ENCODE results near the gene NCK1. TPM values are rescaled to one million over a fixed set of nuclear protein-coding genes. Genes with fewer than 3 reads are reported as not detected.

The NCK1 gene
- total and polyA plus RNA-seq, 10 of the 15 experiments (the other 5 are each of a cell fraction or from before 2014, with no cell fraction given): 15.6 to 33.4 (median 25.0) TPM

GRCh38 chr3:136979204-136979603 is 117.2 kb downstream of the NCK1 start:
- no peak for TF ChIP-seq KAT2A (conservative IDR thresholded peaks at IDR 0.05; ENCODE audit: control insufficient read depth, low read depth, low read length)
- no peak for TF ChIP-seq CEBPB (IDR thresholded peaks at IDR 0.05; ENCODE audit: borderline replicate concordance in 1 of 2, low read depth in 2 of 2, low read length in 2 of 2)
- TF ChIP-seq SUZ12 (IDR thresholded peaks at IDR 0.05; ENCODE audit: unreplicated experiment): no peak
- TF ChIP-seq KLF5 (IDR thresholded peaks at IDR 0.05; ENCODE audit: partially characterized antibody): no peak
- no peak for TF ChIP-seq ZZZ3 (IDR thresholded peaks at IDR 0.05; ENCODE audit: control insufficient read depth, insufficient read length, low read depth)
- TF ChIP-seq STAT3 (IDR thresholded peaks at IDR 0.05; ENCODE audit: low read depth, low read length): no peak
- no peak for TF ChIP-seq GATAD2B (conservative IDR thresholded peaks at IDR 0.05; ENCODE audit: low read depth)
- Histone ChIP-seq H3K27ac (ENCODE audit: control insufficient read depth, insufficient read depth) (no peak overlapping the region), H3K79me2 (ENCODE audit: control insufficient read depth, insufficient read depth, low read length) (no peaks in the 10 kb centered on the region), H3K4me2 (ENCODE audit: control insufficient read depth, insufficient read depth) (no peak overlapping the region), H4K20me1 (ENCODE audit: control insufficient read depth, insufficient read depth) (no peaks in the 10 kb centered on the region), H3K36me3 (ENCODE audit: control insufficient read depth in 2 of 2, insufficient read depth in 2 of 2, low read length in 1 of 2) (no peaks in the 10 kb centered on the region), H3K27me3 (replicated peaks in 1 of 2; ENCODE audit: control insufficient read depth in 2 of 2, insufficient read depth in 2 of 2, low read length in 1 of 2) (no peaks in the 10 kb centered on the region), H3K4me3 (no peak overlapping the region), H2AFZ (ENCODE audit: control insufficient read depth, low read depth, low read length) (no peak overlapping the region), H3K9me3 (replicated peaks; ENCODE audit: control insufficient read depth, insufficient read depth, low read length) (peaks cover 3% of the 10 kb centered on the region; the same call in 2 of the 3 replicates), H3K4me1 (ENCODE audit: control insufficient read depth, insufficient read depth, low read length) (no peaks in the 10 kb centered on the region), H3K9ac (ENCODE audit: control insufficient read depth, insufficient read depth, low read length) (no peak overlapping the region)
- no peak for ATAC-seq
- ChIA-PET POLR2A (interaction anchor here (0.5 kb wide), 1 partner anchor 210 kb away, joined by 3 read pairs; no protein-coding TSS in a partner anchor), RAD21 (ENCODE audit: unreplicated experiment) (no interaction called here), SMC1A (ENCODE audit: uncharacterized antibody, unreplicated experiment) (interaction anchor here (0.6 kb wide), 1 partner anchor 452 kb away, joined by 3 read pairs; no protein-coding TSS in a partner anchor), CTCF (no interaction called here)
- BruUV-seq (replicated peaks): no TSS peak
- in situ Hi-C loops (cut with MboI) (no loop called here), intact Hi-C loops (cut with micrococcal nuclease; ENCODE audit: unreplicated experiment) (no loop called here)
- DNase-seq (ENCODE audit: low read depth, low spot score): no peak
- FAIRE-seq: no peak

GRCh38 chr3:136979684-136980083 is 117.7 kb downstream of the NCK1 start:
- H3K9ac ChIP-seq (ENCODE audit: control insufficient read depth, insufficient read depth, low read length): no peak overlapping the region
- H3K36me3 ChIP-seq (ENCODE audit: control insufficient read depth in 2 of 2, insufficient read depth in 2 of 2, low read length in 1 of 2): no peaks in the 10 kb centered on the region
- no peak overlapping the region for H3K4me3 ChIP-seq
- RAD21 ChIA-PET (ENCODE audit: unreplicated experiment): no interaction called here
- SMC1A ChIA-PET (ENCODE audit: uncharacterized antibody, unreplicated experiment): no interaction called here
- no peak for FAIRE-seq
- H3K27ac ChIP-seq (ENCODE audit: control insufficient read depth, insufficient read depth): no peak overlapping the region
- H3K4me2 ChIP-seq (ENCODE audit: control insufficient read depth, insufficient read depth): no peak overlapping the region
- 44% methylated on average over 3 of the region's 3 CpGs for WGBS (ENCODE audit: insufficient coverage, insufficient replicate concordance, low lambda C conversion rate, missing lambda C conversion rate)
- intact Hi-C loops (cut with micrococcal nuclease; ENCODE audit: unreplicated experiment) (no loop called here), in situ Hi-C loops (cut with MboI) (no loop called here)
- no peak for DNase-seq (ENCODE audit: low read depth, low spot score)
- H3K27me3 ChIP-seq (replicated peaks in 1 of 2; ENCODE audit: control insufficient read depth in 2 of 2, insufficient read depth in 2 of 2, low read length in 1 of 2): no peaks in the 10 kb centered on the region
- BruUV-seq (replicated peaks): no TSS peak
- no peak for ATAC-seq
- H3K79me2 ChIP-seq (ENCODE audit: control insufficient read depth, insufficient read depth, low read length): no peaks in the 10 kb centered on the region
- CTCF ChIA-PET: no interaction called here
- no peaks in the 10 kb centered on the region for H3K4me1 ChIP-seq (ENCODE audit: control insufficient read depth, insufficient read depth, low read length)
- H2AFZ ChIP-seq (ENCODE audit: control insufficient read depth, low read depth, low read length): no peak overlapping the region
- no peaks in the 10 kb centered on the region for H4K20me1 ChIP-seq (ENCODE audit: control insufficient read depth, insufficient read depth)
- peaks cover 3% of the 10 kb centered on the region; the same call in 2 of the 3 replicates for H3K9me3 ChIP-seq (replicated peaks; ENCODE audit: control insufficient read depth, insufficient read depth, low read length)
- POLR2A ChIA-PET: interaction anchor here (0.5 kb wide), 1 partner anchor 211 kb away, joined by 3 read pairs; no protein-coding TSS in a partner anchor
- no peak for TF ChIP-seq RB1 (IDR thresholded peaks at IDR 0.05; ENCODE audit: borderline replicate concordance)
- TF ChIP-seq YBX1 (IDR thresholded peaks at IDR 0.05): no peak
- TF ChIP-seq PML (IDR thresholded peaks at IDR 0.05; ENCODE audit: low read length): no peak
- no peak for TF ChIP-seq BMI1 (IDR thresholded peaks at IDR 0.05; ENCODE audit: borderline replicate concordance)
- no peak for TF ChIP-seq SRF (IDR thresholded peaks at IDR 0.05; ENCODE audit: low read depth in 2 of 2, low read length in 2 of 2)
- TF ChIP-seq CREM (IDR thresholded peaks at IDR 0.05; ENCODE audit: low read depth): no peak
- TF ChIP-seq SKIL (IDR thresholded peaks at IDR 0.05; ENCODE audit: low read depth, poor library complexity, severe bottlenecking): no peak
- TF ChIP-seq BCL11A (IDR thresholded peaks at IDR 0.05; ENCODE audit: low read depth, low read length): no peak
- TF ChIP-seq SP1 (IDR thresholded peaks at IDR 0.05; ENCODE audit: low read depth, low read length): no peak
- no peak for TF ChIP-seq ELK1 (IDR thresholded peaks at IDR 0.05; ENCODE audit: low read depth, low read length)
- TF ChIP-seq POLR2A (IDR thresholded peaks at IDR 0.05; ENCODE audit: low read depth, low read length): no peak

Data from GM12878 (cell line).